NCI-H1417 treated with DMSO at 0.1 percent for 48 hours (cell line): ENCODE results near the gene HHIPL1.
A peak's percentile ranks its signal among the peaks of the same experiment; 100 is the strongest.

ENCODE experiments used
- DNase-seq: peaks from one replicate; lab custom pipeline; 2025; lab: John Stamatoyannopoulos, UW

The HHIPL1 gene

GRCh38 chr14:99644723-99645544, at the start of gene HHIPL1:
Gene HHIPL1 (plus strand): TSS chr14:99645129. CDS start chr14:99645208, 79 bp downstream.
- DNase-seq, result no peak

GRCh38 chr14:99595524-99595923, 49.4 kb upstream of the HHIPL1 start:
- DNase-seq, result no peak

- no peak for DNase-seq
Measured at GRCh38 chr14:99596071-99596627, 48.8 kb upstream of the HHIPL1 start.

GRCh38 chr14:99596772-99597171, 48.2 kb upstream of the HHIPL1 start:
- no peak for DNase-seq

GRCh38 chr14:99597911-99598600, 46.9 kb upstream of the HHIPL1 start:
- no peak for DNase-seq

GRCh38 chr14:99598774-99599173, 46.2 kb upstream of the HHIPL1 start:
- DNase-seq, result no peak

- no peak for DNase-seq
Measured at GRCh38 chr14:99599393-99599792, 45.5 kb upstream of the HHIPL1 start.

- no peak for DNase-seq
Measured at GRCh38 chr14:99600232-99600888, 44.6 kb upstream of the HHIPL1 start.

- DNase-seq, result no peak
Measured at GRCh38 chr14:99601361-99601831, 43.5 kb upstream of the HHIPL1 start.

GRCh38 chr14:99602054-99602787, 42.7 kb upstream of the HHIPL1 start:
- DNase-seq, result no peak

GRCh38 chr14:99602788-99603415, 42.0 kb upstream of the HHIPL1 start:
- DNase-seq, result no peak

GRCh38 chr14:99603471-99604277, 41.3 kb upstream of the HHIPL1 start, which contains the start of gene CCDC85C:
Gene CCDC85C (minus strand): TSS chr14:99604207. CDS start chr14:99603959, 248 bp downstream.
- DNase-seq, result no peak

GRCh38 chr14:99604278-99604765, 40.6 kb upstream of the HHIPL1 start:
- DNase-seq, result peak; percentile 76

GRCh38 chr14:99604766-99605298, 40.1 kb upstream of the HHIPL1 start:
- DNase-seq, result no peak

- peak; percentile 26 for DNase-seq
Measured at GRCh38 chr14:99605299-99605961, 39.5 kb upstream of the HHIPL1 start.

GRCh38 chr14:99606359-99606758, 38.6 kb upstream of the HHIPL1 start:
- DNase-seq, result no peak

- no peak for DNase-seq
Measured at GRCh38 chr14:99608591-99608990, 36.3 kb upstream of the HHIPL1 start.

- DNase-seq, result no peak
Measured at GRCh38 chr14:99609245-99610170, 35.4 kb upstream of the HHIPL1 start.
